GM19455 (cell line): ENCODE data around the gene RALGDS.
"Not testable (repeated sequence)": the region's sequence is repeated elsewhere in the genome, so short reads cannot be mapped to it uniquely, and the experiment has no call there.

Experiments used
- ATAC-seq: cut with Tn5 transposase; IDR thresholded peaks from one replicate; pipeline ENCODE4 v1.9.1; 2021; ENCODE audit not compliant: unreplicated experiment

The RALGDS gene

DNA sequence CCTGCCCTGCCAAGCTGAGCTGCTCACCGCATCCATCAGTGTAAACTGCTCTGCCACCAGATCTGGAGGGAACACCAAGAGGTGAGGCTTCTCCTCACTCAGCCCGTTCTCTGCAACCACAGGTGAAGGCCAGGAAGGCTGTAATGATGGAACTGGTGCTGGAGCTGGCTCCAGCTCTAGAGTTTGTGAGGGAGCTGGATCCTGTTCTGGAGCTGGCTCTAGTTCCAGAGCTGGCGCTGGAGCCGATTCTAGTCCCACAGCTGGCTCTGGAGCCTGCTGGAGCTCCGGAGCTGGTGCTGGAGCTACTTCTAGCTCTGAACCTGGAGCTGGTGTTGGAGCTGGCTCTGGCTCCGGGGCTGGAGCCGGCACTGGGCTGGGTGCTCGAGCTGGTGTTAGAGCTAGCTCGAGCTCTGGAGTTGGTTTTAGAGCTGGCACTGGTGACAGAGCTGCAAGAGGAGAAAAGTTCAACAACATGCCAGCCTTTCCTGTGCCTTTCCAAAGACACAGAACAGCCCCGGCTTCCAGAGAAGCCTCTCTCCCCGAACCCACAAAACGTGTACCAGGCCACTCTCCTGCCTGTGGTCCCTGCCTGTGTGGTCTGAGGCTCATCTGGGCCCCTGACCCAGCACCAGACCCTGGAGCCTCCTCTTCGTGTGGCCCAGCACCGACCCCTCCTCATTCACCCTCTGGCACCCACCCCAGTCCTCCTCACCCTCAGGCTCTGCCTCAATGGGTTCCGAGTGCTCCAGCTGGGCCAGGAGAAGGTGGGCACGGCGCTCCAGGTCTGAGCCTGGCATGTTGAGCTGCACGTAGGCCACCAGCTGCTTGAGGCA lies 12.9 kb downstream of the RALGDS start:
- ATAC-seq = no peak

- ATAC-seq = no peak
Observed at GRCh38 chr9:133107245-133107722, 13.8 kb downstream of the RALGDS start.

DNA sequence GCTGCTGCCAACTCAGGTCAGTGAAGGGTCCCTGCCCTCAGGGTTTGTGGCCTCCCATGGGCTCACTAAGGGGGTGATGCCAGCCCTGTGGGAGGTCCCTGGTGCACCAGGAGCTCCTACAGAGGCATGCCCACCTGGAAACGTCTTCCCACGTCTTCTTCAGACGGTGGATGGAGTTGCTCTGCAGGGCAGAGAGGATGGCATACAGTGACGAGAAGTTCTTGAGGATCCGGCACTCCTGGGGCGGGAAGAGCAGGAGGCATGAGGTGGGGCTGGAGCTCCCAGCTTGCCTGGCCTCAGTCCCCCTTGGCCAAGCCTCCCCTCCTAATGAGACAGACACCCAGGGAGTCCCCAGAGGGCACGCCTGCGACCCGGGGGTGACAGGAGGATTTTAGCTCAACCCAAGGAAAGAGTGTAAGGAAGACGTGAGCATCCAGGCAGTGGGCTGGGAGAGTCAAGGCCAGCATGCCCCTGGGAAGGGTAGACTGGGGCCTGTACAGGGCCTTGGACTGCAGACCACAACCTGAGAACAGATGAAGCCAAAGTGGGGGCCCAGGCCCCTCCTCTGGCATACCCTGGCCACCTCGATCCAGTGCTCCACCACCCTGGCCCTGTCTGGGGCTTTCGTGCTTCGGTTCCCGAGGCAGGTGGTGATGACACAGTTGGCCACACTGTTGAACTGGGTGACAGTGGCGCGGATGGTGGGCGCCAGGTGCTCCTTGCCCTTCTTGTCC lies 14.4 kb downstream of the RALGDS start:
- ATAC-seq = no peak

DNA sequence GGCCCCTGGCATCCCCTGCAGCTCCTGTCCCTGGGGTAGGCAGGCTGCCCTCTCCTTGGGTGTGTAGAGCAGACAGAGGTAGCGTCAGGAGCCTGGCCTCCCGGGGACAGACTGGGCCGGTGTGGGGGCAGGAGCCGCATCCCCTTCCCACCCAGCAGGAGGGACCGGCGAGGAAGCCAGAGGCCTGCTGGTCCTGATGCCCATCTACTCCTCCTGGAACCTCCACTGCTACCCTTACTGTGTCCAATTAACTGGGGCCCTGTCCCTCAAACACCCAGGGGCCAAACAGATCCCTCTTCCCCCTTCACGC lies 15.6 kb downstream of the RALGDS start:
- no peak for ATAC-seq

DNA sequence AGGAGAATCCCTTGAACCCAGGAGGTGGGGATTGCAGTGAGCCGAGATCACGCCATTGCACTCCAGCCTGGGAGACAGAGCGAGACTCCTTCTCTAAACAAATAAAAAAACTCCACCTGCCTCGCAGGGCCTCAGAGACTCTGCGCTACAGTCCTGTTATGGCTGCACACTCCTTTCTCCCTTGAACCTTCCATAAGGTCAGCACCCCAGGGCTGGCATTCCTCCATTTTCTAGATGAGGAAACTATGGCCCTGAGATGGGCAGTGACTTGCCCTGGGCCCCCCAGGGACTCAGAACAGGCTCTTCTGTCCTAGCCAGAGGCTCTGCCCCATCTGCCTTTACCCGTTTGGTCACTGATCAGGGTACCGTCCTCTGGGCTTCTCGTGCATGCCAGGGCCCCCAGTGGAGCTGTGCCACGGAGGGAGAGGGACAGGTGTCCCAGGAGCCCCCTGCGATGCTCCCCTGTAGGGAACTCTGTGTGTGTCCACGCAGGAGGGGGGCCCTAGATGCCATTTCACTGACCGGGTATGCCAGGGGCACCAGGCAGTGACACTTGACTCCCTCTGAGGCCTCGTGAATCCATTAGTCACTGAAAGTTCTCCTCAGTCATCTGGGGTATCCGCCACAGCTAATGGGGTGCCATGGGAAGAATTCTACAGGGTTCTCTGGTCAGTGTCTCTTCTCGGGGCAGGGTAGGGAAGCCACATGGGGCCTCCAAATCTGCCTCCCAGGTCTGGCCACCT lies 16.2 kb downstream of the RALGDS start:
- no peak for ATAC-seq

DNA sequence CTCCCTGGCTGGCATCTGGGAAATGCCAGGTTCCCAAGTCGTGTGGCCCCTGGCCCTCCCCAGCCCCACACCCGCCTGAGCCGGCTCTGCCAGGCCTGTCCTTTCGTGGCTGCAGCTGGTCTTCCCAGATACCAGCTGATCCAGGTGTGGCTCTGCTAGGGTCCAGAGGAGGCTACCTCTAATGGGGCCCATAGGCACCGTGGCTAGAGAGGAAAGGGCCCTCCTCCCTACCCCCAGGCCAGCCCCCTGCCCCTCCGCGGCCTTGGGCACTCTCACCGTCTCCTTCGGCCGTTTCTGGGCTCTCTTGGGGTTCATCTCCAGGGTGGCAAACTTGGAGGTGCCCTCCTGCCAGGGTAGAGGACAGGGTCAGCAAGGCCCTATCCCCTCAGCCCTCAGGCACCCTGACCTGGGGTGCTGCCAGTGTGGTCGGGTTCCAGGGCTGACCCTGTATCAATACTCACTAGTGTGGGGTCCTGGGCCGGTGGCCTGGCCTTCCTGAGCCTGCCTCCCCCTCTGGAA lies 17.0 kb downstream of the RALGDS start:
- no peak for ATAC-seq

GRCh38 chr9:133103183-133103986 lies 17.7 kb downstream of the RALGDS start:
- no peak for ATAC-seq

GRCh38 chr9:133102190-133103021 lies 18.6 kb downstream of the RALGDS start:
- no peak for ATAC-seq

GRCh38 chr9:133101356-133102189 lies 19.5 kb downstream of the RALGDS start:
- ATAC-seq = no peak

- no peak for ATAC-seq
Observed at GRCh38 chr9:133100506-133101355, 20.3 kb downstream of the RALGDS start.

- no peak for ATAC-seq
Observed at GRCh38 chr9:133099726-133100505, 21.1 kb downstream of the RALGDS start.

DNA sequence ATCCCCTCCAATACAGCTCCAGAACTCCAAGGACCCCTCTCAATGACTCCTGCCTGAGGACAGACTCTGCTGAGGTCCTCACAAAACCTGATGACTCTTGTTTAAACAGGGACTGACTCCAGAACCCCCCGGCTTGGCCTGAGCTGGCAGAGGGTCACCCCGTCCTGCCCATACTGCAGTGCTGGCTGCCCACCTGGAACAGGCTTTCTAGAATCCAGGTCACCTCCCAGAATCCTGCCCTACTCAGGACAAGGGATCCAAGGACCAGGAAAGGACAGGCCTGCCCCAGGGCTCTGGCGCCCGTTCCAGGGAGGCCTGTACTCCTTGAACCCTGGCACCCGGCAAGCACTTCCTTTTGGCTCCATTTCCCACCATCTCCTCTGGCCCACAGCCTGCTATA lies 22.2 kb downstream of the RALGDS start:
- ATAC-seq = no peak

- ATAC-seq = no peak
Observed at GRCh38 chr9:133098104-133098754, 22.8 kb downstream of the RALGDS start.

- ATAC-seq = no peak
Observed at GRCh38 chr9:133094842-133095393, 26.1 kb downstream of the RALGDS start.

GRCh38 chr9:133094351-133094750 lies 26.7 kb downstream of the RALGDS start:
- ATAC-seq = not testable (repeated sequence)

GRCh38 chr9:133090752-133091385 lies 30.2 kb downstream of the RALGDS start:
- no peak for ATAC-seq
